H1 (cell line): ENCODE data around the gene SBK1.

Experiments
- ASH2L ChIP-seq: fragments of 200-600, 300-600 bp; sonication (generic); IDR thresholded peaks from one replicate; pipeline ENCODE4 v1.7.1; 2017; ENCODE audit warnings: low read length
- BRCA1 ChIP-seq: IDR thresholded peaks from 2 replicates; pipeline ENCODE4 v1.6.1; 2012; ENCODE audit warnings: low read depth, low read length, improper control_type of control experiment
- CEBPB ChIP-seq: IDR thresholded peaks from 2 replicates; pipeline ENCODE4 v1.6.1; 2012; ENCODE audit warnings: low read depth, low read length
- CTCF ChIP-seq, 3 experiments: IDR thresholded peaks; 1 replicate in 2 of 3; 2 replicates in 1 of 3; pipeline versions ENCODE4 v1.5.1 to v1.6.1; 2011; ENCODE audit warnings: low read length in 3 of 3, mild to moderate bottlenecking in 3 of 3, inconsistent platforms in 2 of 3, low read depth in 1 of 3, moderate library complexity in 1 of 3; ENCODE audit not compliant: insufficient read depth in 1 of 3; ENCODE audit errors: control extremely low read depth in 1 of 3
- EGR1 ChIP-seq: IDR thresholded peaks from 2 replicates; pipeline ENCODE4 v1.6.1; 2011; ENCODE audit warnings: low read depth, low read length, borderline replicate concordance
- JUN ChIP-seq: IDR thresholded peaks from 2 replicates; pipeline ENCODE4 v1.6.1; 2011; ENCODE audit warnings: low read depth, mild to moderate bottlenecking, improper control_type of control experiment, low read length
- POLR2A ChIP-seq, 2 experiments: IDR thresholded peaks; 1 replicate in 1 of 2; 2 replicates in 1 of 2; pipeline ENCODE4 v1.6.1; 2011; ENCODE audit warnings: low read depth in 2 of 2, low read length in 2 of 2, mild to moderate bottlenecking in 2 of 2; ENCODE audit errors: control extremely low read depth in 1 of 2
- POLR2AphosphoS5 ChIP-seq: IDR thresholded peaks from 2 replicates; pipeline ENCODE4 v1.6.1; 2011; ENCODE audit warnings: low read depth, low read length
- TAF1 ChIP-seq: IDR thresholded peaks from 2 replicates; pipeline ENCODE4 v1.6.1; 2011; ENCODE audit warnings: mild to moderate bottlenecking, low read depth, low read length
- TAF7 ChIP-seq: optimal IDR thresholded peaks from 2 replicates; pipeline ENCODE3; 2011; ENCODE audit warnings: low read depth, mild to moderate bottlenecking, inconsistent platforms, low read length, moderate library complexity, borderline replicate concordance
- TEAD4 ChIP-seq: IDR thresholded peaks from 2 replicates; pipeline ENCODE4 v1.6.1; 2012; ENCODE audit warnings: low read depth, low read length, inconsistent platforms, mixed read lengths

- TF ChIP-seq CTCF (IDR thresholded peaks at IDR 0.05; ENCODE audit: control extremely low read depth in 1 of 3, insufficient read depth in 1 of 3, low read depth in 1 of 3, low read length in 3 of 3) (no peak), TEAD4 (no peak), ASH2L (no peak), BRCA1 (no peak), JUN (no peak), POLR2AphosphoS5 (no peak), TAF1 (no peak), EGR1 (no peak), POLR2A (IDR thresholded peaks at IDR 0.05; ENCODE audit: control extremely low read depth in 1 of 2, low read depth in 2 of 2, low read length in 2 of 2) (no peak), TAF7 (no peak), CEBPB (no peak)
Observed at GRCh38 chr16:28324235-28324886, 32.0 kb downstream of the SBK1 start.
